Fibroblast of gingiva (primary cell): ENCODE data around the gene HELQ.

Experiments
- DNase-seq: peaks from one replicate; pipeline ENCODE4 v3.0.0-alpha.2; 2011; ENCODE audit warnings: low read depth

Gene HELQ

GRCh38 chr4:83372931-83373330 is 82.7 kb downstream of the HELQ start:
- DNase-seq: no peak

- DNase-seq: no peak
Measured at GRCh38 chr4:83371936-83372335, 83.7 kb downstream of the HELQ start.

GRCh38 chr4:83371235-83371634 is 84.4 kb downstream of the HELQ start:
- DNase-seq: no peak

- no peak for DNase-seq
Measured at GRCh38 chr4:83370640-83370906, 85.0 kb downstream of the HELQ start.

- DNase-seq: no peak
Measured at GRCh38 chr4:83369831-83370639, 85.6 kb downstream of the HELQ start.

- no peak for DNase-seq
Measured at GRCh38 chr4:83364312-83364711, 91.3 kb downstream of the HELQ start.

- DNase-seq: peak; percentile 24
Measured at GRCh38 chr4:83362492-83363329, 92.9 kb downstream of the HELQ start.

- DNase-seq: no peak
Measured at GRCh38 chr4:83361416-83362103, 94.1 kb downstream of the HELQ start.

GRCh38 chr4:83360018-83360417 is 95.6 kb downstream of the HELQ start:
- DNase-seq: no peak

GRCh38 chr4:83358410-83358809 is 97.2 kb downstream of the HELQ start:
- peak; percentile 34 for DNase-seq
